Limb (tissue), 2 donors: ENCODE measurements around the gene MGARP.
"Not testable (repeated sequence)": the region's sequence is repeated elsewhere in the genome, so short reads cannot be mapped to it uniquely, and the experiment has no call there.

ENCODE experiments used
- DNase-seq, 2 donors: peaks; one replicate each; pipeline ENCODE4 v3.0.0-alpha.2; 2016; ENCODE audit errors: extremely low spot score in 2 of 2

MGARP gene

DNA sequence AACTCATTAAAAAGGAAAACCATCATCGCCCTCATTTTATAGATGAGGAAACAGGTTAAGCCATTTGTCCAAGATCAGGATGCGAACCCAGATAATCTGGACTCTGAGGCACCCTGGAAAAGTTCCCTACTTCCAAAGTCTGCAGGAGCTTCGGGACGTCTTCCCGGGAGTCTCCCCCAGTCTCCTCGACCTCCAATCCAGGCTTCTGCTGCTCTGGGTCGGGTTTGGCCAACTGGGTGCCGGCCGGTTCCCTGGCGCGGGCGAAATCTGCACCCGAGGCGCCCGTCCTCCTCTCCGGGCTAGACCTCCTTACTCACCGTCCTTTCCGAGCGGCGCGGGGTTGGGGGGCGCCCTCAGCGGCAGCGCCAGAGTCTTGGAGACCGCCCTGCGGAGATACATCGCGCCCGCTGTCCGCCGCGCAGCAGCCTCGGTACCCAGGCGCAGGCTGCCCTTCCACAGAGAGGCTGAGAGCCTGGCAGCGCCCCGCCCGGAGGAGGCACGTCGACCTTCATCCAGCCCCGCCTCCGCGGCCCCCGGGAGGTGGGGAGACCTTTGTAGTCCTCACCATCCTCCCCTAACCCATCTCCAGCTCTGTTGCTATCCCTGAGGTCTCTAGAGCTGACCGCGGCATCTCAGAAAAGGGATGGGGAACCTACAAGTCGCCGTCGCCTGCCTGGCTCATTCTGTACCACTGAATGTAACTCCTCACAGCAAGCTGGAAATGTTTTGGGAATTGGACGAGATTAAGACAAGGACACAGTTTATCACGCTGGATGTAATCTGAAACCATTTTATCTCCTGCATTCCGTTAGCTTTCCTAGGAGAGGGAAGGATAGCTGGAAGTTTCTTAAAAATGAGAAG is at the start of gene MGARP:
Gene MGARP, minus strand, starts transcription at position 466 of the 861 bp plus-strand sequence. Its CDS starts 67 bp downstream, at position 399.
- DNase-seq = peak in 1 of 2 donors; percentile 60

GRCh38 chr4:139329665-139330200 is 49.7 kb upstream of the MGARP start:
- no peak for DNase-seq

GRCh38 chr4:139324620-139325019 is 44.6 kb upstream of the MGARP start:
- no peak for DNase-seq

- not testable (repeated sequence) for DNase-seq
These were observed 42.5 kb upstream of the MGARP start for GRCh38 chr4:139322541-139322940.

DNA sequence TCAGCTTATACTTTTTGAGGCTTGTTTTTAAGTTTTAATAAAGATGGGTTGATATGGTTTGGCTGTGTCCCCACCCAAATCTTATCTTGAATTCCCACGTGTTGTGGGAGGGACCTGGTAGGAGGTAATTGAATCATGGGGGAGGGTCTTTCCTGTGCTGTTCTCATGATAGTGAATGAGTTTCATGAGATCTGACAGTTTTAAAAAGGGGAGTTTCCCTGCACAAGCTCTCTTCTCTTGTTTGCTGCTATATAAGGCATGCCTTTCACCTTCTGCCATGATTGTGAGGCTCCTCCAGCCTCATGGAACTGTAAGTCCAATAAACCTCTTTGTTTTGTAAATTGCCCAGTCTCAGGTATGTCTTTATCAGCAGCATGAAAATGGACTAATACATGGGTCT is 42.0 kb upstream of the MGARP start:
- DNase-seq = not testable (repeated sequence)

- no peak for DNase-seq
These were observed 39.5 kb upstream of the MGARP start for GRCh38 chr4:139319571-139319970.

DNA sequence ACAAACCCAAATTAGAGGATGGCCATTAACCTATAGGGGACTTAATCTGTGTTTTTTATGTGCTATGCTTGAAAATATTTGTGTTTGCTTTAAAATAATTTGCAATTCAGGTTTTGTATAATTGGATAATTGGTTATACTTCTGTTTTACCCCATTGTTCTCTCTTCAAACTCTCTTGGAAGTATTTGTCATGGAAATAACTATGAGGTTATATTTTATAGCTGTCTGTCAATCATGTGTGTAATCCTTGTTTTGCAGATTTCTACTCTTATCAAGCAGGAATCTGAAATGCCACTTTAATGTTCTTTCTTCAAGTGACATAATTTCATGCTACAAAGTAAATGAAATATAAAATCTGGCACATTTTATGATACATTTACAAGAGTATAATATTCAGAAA is 37.6 kb upstream of the MGARP start:
- DNase-seq = no peak

GRCh38 chr4:139316733-139317132 is 36.7 kb upstream of the MGARP start:
- no peak for DNase-seq

DNA sequence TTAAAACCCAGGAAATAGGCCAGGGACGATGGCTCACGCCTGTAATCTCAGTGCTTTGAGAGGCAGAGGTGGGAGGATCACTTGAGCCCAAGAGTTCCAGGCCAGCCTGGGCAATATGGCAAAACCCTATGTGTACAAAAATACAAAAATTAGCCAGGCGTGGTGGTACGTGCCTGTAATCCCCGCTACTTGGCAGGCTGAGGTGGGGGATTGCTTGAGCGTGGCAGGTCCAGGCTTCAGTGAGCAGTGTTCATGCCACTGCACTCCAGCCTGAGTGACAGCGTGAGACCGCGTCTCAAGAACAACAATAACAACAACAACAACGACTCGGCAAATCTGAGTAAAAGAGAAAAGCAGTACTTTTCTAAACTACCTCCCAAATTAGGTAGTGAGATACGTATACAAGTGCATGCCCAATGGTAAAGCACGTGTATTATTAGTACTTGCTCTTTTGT is 35.2 kb upstream of the MGARP start:
- DNase-seq = no peak

DNA sequence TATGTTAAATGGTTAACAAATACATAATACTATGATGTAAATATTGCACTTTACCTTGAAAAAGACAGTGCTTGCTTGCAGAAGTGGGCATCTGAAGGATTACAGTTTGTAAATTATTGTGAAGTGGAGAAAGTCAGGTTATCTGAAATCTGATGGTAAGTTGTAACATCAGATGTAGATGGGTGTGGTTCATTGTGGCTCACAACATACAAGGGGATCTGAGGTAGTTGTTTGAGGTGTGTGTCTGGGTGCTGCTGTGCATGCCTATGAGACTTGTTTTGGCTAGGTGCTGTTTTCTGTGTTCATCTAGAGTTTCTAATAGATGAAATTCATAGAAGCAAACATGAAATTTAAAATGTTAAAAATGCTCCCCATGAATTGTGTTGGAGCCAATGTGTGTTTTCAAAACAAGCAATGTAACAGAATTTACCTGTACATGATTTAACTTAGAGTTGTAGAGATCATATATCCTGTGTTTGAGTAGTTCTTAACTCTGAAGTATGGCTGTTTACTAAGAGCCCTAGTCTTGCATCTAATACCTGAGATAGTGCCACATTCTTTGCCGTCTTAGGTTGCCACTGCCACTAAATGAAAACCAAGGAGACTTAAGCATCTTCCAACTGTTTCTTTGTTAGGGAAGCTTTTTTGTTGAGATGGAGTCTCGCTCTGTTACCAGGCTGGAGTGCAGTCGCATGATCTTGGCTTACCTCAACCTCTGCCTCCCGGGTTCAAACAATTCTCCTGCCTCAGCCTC is 34.2 kb upstream of the MGARP start:
- no peak for DNase-seq

GRCh38 chr4:139313414-139313813 is 33.4 kb upstream of the MGARP start:
- DNase-seq = not testable (repeated sequence)

- DNase-seq = no peak
These were observed 32.7 kb upstream of the MGARP start for GRCh38 chr4:139312552-139313332.

DNA sequence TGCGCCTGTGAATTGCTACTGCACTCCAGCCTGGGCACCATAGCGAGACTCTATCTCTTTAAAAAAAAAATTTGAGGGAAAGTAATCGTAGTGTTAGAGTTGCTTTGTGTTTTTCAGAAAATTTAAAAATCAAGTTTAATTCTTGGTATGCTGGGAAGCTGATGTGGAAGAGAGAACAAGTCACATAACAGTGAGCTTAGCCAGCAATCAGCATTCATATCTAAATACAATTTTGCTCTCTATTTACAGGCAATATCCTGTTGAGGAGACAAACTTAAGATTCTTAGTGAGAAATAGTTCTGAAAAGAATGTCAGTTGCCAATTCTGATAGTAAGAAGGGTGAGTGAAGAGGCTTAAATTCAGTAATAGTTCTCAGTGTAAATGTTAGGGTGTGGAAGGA is 31.9 kb upstream of the MGARP start:
- no peak for DNase-seq

DNA sequence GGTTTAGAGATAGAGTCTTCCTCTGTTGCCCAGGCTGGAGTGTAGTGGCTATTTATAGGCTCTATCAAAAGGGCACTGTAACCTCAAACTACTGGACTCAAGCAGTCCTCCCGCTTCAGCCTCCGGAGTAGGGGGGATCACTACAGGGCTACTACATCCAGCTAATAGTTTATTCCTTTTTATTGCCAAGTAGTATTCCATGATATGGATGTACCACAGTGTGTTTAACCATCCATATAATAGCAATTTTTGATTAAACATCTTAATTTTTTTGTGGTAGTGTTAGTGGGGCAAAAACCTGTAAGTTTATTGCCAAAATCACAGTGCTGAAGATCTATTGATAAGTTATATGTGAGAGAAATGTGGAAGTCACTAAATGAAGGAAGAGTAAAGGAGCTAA is 24.9 kb upstream of the MGARP start:
- DNase-seq = no peak

DNA sequence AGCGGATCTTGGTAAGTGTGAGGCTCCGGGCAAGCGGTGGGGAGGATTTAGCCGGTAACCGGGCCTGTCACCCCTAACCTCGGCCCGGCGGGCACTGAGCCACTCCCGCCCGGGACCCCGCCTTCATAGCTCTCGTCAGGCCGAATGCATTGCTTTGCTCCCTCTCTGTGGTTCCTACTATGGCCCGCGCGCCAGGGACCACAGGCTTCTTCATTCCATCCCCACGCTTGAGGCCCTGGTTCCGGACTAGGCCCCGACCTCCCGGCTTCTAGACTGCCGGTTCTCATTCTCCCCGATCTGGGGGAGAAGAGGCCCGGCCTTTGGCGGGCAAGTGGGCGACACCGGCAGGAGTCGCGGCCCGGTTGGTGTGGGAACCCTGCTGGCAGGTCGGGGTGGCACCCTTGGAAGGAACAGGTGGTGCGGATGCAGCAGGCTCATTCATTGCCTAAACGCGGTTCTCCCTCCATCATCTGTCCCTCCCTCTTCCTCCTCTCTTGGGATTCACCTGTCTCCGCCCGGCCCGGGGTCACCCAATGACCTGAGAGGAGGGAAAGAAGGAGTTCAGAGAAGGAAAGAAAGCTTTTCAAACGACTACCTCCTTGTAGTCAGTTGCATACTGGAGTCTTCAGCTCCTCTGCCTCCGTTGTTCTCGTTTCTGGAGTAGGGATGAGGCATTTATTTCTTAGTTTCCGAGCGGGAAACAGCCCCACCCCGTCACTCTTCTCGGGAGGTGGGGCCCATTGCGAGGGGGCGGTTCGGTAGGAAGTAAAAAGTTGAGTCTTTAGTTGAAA is 22.0 kb upstream of the MGARP start, which contains the start of gene NDUFC1:
Gene NDUFC1, minus strand, starts transcription at position 657 of the 791 bp plus-strand sequence. CDS start 6,679 bp downstream, outside the sequence.
- DNase-seq = peak; percentile 39 to 76

GRCh38 chr4:139301113-139301820 is 21.2 kb upstream of the MGARP start, which contains the start of gene NAA15:
TSS of gene NAA15 (plus strand) at chr4:139301505. CDS start at chr4:139301778, 273 bp downstream.
- DNase-seq = peak; percentile 98

DNA sequence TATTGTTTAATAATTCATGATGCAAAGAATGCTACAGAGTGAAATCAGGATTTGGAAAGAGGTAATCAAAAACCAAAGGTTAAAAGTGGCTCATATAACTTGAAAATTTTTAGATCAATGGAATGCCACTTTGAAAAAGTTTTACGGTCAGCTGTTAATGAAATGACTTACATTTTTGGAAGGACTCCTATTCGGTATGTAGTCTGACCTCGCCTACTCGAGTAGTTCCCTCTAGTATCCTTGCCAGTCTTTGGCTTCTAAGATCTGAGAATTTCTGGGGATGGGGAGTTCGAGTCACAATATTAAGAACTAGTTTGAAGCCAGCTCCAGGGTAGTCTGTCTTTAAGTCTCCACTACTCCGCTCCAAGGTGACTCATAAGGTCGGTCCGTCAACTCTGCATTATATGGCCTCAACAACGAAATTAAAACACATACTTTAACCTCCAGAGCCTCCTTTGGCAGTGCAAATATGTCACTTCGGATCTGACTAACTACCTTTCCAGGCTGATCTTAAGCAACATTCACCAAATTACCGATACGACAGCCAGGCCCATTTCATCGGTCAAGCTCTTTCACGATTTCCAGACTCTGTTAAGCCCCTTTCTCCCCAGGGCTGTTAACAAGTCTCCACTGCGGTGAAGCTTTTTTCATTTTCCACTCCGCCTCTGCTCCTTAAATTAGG is 20.5 kb upstream of the MGARP start:
- DNase-seq = no peak

DNA sequence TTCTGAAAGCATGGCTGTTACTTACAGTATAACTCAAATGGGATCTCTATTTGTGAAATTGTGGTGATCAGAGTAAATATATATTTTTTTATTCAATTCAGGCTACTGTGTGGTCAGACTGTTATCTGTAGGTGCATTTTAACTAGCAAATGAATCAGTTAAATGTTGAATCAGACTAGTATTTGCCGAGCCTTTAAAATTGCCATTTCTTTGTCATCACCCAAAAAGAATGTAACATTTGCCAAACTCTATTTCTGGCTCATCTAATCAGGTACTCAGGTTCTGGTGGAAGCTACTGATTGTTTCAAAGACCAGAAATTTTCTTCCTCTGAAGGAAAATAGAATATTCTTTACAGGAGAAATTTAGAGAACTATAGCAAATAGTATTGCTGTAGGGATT is 19.5 kb upstream of the MGARP start:
- no peak for DNase-seq

GRCh38 chr4:139297001-139297410 is 17.0 kb upstream of the MGARP start:
- DNase-seq = no peak
